SIG-M5 (cell line): ENCODE results near the gene GAB2.
"Not testable (repeated sequence)": the region's sequence is repeated elsewhere in the genome, so short reads cannot be mapped to it uniquely, and the experiment has no call there.

Experiments used
- DNase-seq: peaks from one replicate; lab custom pipeline; 2025; lab: John Stamatoyannopoulos, UW

GAB2 gene

DNA sequence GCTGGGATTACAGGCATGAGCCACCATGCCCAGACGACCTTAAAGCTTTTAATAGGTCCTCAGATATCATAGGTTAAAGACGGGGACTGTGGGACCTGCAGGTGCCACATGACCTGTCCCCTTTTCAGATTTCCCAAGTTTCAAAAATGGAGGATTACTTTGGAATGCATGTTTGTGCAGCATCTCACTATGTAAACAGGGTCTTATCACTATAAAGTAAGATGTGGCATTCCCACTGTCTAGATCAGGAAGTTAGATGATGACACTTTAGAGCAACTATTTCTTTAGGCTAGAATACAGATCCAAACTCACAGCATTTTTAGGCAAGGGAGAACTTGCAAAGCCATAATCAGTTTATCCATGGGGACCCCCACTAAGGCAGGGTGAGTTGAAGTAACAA lies 136.1 kb downstream of the GAB2 start:
- no peak for DNase-seq

DNA sequence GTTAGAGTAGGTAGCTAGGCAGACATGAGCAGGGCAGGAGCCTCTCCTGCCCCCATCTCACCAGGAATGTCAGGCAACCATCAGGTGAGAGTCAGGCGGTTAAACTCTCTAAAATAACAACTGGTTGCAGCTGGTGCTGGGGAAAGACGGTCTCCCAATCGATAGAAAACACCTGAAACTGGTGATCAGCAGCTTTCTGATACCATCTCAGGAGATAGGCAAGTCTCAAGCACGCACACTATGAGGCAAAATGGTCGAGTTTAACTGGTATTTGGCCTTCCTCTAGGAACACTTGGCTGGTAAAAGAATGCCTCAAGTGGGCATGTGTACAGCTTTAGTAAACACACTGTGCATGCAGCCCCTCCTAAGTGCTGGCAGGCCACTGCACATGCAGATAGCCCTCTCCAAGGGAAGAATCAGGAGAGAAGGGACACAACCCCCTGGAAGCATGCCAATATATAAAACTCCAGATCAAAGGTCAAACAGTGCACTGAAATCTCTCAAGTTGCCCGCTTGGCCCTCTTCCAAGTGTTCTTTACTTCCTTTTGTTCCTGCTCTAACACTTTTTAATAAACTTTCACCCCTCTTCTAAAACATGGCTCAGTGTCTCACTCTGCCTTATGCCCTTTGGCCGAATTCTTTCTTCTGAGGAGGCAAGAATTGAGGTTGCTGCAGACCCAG lies 140.2 kb downstream of the GAB2 start:
- no peak for DNase-seq

DNA sequence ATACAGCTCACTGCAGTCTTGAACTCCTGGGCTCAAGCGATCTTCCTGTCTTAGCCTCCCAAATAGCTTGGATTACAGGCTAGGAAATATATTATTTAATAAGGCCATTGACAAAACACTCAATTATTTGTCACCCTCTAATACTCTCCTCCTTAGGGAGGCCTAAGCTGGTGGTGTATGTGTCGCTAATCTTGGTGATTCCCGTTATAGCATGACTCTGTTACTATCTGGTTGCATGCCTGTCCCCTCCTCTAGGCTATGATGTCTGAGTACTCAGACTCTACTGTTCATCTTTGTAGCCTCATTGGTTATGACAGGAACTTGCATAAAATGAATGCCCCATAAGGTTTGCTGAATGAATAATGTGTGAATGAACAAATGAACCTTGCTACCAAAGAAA lies 141.3 kb downstream of the GAB2 start:
- no peak for DNase-seq

DNA sequence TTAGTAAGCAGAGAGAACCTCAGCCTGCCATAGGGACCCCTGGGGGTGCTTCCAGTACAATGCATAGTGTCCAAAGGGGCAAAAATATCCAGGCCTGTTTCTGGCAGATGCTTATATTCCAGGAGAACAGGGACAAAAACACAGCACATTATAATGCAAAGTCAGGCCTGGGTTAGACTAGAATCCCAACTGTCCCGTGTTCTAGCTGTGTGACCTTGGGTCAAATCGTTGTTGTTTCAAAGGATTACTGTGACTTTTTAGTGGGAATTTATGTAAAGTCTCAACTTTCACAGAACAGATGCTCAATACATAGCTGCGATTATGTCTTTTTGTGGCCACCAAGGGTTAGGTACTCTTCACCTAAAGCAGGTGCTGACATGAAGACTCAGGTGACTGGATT lies 142.9 kb downstream of the GAB2 start:
- no peak for DNase-seq

DNA sequence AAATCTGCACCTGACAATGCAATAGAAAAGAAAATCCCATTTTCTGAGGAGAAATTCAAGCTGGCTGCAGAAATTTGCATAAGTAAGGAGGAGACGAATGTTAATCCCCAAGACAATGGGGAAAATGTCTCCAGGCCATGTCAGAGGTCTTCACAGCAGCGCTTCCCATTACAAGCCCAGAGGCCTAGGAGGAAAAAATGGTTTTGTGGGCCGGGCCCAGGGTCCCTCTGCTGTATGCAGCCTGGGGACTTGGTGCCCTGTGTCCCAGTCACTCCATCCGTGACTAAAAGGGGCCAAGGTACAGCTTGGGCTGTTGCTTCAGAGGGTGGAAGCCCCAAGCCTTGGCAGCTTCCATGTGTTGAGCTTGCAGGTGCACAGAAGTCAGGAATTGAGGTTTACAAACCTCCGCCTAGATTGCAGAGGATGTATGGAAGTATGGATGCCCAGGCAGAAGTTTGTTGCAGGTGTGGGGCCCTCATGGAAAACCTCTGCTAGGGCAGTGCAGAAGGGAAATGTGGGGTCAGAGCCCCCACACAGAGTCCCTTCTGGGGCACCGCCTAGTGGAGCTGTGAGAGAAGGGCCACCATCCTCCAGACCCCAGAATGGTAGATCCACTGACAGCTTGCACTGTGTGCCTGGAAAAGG lies 144.9 kb downstream of the GAB2 start:
- DNase-seq: not testable (repeated sequence)

DNA sequence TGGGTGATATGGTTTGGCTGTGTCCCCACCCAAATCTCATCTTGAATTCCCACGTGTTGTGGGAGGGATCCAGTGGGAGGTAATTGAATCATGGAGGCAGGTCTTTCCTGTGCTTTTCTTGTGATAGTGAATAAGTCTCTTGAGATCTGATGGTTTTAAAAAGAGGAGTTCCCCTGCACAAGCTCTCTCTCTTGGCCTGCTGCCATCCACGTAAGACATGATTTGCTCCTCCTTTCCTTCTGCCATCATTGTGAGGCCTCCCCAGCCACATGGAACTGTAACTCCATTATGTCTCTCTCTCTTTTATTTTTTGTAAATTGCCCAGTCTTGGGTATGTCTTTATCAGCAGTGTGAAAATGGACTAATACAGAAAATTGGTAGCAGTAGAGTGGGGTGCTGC lies 145.8 kb downstream of the GAB2 start:
- DNase-seq: not testable (repeated sequence)

DNA sequence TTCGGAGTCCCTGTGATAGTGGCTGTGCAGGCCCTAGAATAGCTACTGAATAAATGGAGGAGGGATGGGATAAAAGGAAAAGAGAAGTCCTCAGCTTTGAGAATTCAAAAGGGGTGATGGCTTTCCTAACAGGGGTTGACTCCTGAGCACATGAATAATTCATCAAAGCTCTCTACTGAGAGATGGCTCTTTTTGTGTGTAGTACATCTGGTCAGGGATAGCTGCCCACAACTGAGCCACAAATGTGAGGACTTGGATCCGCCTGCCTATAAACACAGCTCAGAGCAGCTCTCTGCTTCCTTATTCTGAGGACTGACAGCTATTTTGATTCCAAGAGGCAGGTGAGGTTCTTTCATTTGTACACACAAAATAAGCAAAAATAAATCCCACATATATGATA lies 146.6 kb downstream of the GAB2 start:
- no peak for DNase-seq

DNA sequence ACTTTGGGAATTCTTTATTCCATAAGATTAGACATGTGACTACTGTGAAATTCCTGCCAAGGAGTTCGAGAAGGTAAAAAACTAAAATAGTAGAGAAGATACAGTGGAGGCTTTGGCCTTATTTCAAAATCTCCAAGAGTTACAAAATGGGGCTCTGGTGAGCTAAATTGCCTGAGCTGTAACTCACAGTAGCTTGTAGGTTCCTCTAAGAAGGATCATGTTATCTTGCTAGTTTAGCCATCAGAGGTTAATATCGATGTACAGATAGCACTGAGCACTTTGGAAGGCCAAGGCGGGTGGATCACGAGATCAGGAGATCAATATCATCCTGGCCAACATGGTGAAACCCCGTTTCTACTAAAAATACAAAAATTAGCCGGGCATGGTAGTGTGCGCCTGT lies 147.8 kb downstream of the GAB2 start:
- no peak for DNase-seq

DNA sequence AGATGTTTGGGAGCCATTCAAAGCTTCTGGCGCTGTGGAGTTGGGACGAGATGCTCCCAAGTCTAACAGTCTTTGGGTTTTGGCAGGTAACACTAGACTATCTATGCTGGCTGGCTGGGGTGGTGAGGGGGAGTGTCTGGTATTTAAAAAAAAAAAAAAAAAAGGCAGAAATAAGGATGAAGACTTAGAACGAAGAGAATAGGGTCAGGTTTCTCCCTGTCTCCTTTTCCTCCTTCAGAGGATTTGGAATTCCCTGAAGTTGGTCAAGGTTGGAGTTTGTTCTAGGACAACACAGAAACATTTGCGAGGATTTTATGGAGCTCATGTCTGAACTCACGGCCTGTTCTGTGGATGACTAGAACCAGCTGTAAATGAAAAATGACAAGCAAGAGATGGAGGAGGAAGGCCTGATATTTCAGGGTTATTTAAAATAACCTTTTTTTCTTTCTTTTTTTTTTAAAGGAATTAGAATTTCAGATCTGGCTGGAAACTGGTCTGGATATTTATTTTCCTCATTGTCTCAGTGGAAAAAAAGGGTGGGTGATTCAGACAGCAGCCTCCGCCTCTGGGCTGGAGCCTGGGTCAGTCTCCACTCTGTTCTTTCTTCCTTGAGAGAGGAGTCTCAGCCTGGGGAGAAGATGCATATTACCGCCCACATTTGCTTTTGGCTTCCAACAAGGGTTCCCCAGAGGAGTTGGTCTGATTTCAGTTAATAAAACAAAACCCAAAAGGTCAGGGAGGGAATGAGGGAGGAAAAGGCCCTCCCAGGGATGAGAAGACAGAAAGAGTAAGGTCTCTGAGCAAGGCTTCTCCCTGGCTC lies 148.8 kb downstream of the GAB2 start:
- no peak for DNase-seq

DNA sequence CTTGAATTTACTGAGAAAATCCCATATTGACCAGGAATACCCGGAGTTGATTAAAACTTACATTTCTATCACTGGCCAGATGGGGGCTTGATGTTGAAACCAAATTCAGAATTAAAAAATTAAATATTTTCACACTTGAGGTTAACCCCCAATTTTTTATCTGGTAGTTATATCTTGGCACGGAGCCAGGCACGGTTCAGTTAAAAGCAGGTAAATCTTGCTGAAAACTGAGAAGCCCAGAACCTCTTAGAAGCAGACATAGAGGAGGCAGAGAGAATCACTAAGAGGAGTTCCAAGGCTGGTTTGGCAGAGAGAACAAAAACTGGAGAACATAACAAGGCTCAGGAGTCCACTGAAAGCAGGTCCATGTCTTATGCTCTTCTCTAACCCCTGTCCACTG lies 151.2 kb downstream of the GAB2 start:
- no peak for DNase-seq

DNA sequence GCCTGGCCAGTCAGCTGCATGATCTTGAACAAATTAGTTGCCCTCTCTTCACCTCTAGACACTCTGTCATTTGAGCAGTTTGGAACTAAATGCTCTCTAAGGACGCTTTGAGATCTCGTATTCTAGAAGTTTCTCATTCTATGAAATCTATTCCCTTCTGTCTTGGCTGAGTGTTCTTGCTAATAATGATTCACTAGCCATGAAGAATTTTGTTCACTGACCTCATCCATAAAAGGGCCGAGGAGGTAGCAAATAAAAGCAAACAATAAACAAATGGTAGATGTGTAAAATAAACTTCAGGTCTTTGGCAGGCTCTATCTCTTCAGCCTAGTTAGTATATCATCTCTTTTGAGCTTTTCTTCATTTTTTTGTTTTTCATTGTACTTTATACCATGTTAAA lies 152.3 kb downstream of the GAB2 start:
- no peak for DNase-seq

DNA sequence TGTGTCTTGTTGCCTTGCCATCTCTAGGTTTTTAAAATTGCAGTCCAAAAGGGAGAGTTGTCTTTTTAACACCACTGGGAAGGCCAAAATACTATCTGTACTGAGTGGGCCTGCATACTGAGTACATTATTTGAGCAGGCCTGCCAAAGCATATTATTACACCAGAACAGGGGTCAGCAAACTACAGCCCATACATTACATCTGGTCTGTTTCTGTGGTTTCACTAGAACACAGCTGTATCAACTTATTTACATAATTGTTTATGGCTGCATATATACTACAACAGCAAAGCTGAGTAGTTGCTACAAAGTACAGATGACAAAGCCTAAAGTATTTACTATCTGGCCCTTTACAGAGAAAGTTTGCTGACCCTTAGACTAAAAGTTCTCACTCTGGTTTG lies 154.9 kb downstream of the GAB2 start:
- DNase-seq: no peak

DNA sequence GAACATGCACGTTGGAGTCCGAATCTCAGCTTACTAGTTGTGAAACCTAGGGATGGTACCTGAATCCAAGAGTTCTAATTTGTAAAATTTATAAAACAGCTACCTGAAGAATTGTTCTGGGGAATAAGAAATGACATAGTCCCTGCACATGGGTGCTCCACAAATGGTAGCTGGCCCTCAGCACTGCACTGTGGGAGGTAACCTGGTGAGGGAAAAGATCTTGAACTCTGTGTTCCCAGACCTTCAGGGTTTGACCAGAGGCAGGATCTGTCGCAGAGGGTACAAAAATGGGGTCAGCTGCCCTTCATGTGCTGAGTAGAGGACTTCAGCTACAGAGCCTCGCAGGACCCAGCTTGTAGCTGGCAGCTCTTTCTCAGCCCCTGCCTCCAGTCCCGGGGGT lies 155.4 kb downstream of the GAB2 start:
- DNase-seq: no peak

DNA sequence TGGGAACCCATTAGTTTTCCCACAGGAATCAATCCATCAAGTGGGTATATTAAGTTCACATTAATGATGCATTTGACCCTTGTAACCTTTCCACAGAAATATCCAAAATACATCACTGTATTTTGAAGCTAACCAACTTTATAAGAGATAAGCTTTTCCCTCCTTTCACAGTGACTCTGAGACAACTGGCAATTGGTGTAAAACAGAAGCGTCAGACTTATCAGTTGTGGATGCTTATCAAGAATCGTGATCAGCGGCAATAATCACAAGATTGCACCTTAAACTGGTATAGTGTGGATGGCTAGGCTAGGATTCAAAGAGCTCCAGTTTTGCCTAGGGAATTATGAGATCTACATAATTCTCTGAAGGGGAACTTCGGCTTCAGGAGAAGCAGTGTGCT lies 155.8 kb downstream of the GAB2 start:
- no peak for DNase-seq

DNA sequence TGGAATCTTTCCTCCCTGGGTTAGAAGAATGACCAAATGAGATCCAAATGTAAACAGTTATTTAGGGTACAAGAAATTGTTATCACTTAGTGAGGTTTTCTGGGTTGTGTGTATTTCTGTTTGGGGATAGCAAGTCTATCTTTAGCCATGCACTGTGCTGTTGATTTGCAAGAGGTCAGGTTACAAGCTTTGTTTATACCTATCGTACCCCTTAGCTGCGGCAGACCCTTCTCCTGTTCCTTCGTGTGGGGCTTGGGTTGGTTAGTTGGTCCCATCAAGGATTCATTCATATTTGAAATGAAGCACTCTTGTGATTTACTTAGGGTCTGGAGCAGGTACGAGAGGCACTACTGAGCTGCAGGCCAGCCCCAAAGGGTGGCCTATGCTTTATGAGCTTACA lies 156.3 kb downstream of the GAB2 start:
- no peak for DNase-seq

DNA sequence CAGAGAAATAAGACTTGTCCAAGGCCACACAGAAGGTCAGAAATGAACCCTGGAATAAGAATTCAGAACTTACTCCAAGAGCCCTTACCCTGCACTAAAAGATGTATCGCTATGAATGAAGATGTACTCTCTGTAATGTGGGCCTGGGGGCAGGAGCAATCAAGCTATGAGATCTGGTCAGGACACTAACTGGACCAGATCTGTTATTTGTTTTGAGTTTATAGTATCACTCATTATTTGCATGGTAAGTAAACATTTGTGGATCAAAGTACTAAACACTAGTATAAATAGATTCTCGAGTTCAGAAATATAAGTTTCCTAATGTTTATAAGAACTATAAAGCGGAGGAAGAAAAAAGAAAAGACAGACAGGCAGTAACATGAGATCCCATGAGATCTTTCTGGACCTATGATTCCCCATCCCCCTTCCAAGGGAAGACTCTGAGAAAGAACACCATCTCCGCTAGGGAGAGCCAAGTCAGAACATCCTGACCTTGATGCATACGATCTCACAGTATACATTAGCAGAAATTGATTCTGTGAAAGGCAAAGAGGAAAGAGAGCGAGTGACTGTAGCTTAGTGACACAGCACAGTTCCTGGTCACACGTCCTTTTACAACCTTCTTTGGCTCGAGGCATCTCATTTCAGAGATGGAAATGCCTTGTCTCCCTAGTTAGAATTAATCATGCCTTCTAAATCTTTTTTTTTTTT lies 157.7 kb downstream of the GAB2 start:
- no peak for DNase-seq

DNA sequence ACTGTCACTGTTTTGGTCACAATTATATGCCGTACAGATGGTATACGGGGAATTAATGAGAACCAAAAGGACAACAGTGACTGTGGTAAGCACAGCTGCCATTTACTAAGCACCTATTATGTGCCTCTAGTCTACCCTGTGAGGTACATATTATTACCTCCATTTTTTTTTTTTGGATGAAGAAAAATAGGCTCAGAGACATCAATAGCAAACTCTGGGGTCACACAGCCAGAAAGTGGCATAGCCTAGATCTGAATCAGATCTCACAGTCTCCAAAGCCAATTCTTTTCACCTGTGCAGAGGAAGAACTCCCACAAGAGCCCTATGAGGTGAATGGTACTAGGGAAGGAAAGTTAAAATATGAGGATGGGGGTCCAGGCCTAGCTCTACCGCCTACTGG lies 160.0 kb downstream of the GAB2 start:
- no peak for DNase-seq

DNA sequence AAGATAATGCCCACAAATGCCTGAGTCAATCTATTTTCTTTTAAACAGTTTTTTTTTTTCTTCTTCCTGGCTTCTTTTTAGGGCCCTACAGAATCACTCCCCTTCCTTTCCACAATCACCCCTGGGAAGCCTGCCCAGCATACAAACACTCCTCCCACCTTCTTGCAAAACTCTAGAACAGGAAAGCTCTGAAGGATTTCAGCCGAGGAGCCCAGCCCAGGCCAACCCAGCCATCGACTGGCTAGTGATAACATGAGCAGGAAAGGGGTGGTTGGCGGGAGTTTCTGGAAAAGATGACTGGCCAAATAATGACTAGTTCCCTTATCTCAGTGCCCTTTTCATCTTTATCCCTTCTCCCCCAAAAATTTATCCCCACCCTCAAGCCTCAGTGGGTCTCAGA lies 160.7 kb downstream of the GAB2 start:
- no peak for DNase-seq

DNA sequence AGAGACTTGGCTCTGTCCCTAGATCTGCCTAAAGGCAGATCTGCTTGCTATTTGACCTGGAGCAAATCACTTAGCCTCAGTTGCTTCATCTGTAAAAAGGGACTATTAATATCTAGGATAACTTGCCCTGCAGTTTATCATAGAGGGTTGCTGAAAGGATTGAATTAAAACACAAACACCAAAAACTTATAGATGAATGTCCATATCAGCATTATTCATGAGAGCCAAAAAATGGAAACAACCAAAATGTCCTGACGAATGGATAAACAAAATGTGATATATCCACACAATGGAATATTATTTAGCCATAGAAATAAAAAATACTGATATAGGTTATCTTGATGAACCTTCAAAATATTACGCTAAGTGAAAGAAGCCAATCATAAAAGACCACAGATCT lies 161.7 kb downstream of the GAB2 start:
- no peak for DNase-seq

DNA sequence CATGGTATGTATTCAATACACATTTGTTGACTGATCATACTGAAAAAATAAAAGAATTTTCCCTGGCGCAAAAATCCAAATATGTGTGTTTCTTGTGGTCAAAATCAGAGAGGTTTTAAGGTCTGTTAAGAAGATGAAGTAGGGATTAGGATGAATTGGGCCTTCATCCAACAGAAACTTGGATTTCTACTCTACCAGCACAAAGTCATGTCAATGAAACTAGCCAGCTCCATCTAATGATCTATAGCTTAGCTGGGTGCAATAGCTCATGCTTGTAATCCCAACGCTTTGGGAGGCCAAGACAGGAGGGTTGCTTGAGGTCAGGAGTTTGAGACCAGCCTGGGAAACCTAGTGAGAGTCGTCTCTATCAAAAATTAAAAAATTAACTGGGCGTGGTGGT lies 163.4 kb downstream of the GAB2 start:
- no peak for DNase-seq

DNA sequence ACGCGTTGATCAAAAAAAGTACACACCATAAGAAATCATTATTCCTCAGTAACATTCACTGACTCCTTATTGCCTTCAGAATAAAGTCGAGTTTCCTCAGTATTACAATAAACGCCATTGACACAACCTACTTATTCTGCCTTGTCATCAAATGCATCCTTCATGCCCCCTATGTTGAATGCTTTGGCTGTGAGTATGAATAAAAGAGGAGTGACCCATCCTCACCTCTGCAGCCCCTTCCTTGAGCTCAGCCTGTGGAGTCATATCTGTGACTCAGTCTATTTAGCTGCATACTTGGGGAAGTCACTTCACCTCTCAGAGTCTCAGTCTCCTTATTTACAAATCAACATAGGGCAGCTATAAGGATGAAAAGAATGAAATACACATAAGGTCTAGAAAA lies 163.8 kb downstream of the GAB2 start:
- DNase-seq: no peak

DNA sequence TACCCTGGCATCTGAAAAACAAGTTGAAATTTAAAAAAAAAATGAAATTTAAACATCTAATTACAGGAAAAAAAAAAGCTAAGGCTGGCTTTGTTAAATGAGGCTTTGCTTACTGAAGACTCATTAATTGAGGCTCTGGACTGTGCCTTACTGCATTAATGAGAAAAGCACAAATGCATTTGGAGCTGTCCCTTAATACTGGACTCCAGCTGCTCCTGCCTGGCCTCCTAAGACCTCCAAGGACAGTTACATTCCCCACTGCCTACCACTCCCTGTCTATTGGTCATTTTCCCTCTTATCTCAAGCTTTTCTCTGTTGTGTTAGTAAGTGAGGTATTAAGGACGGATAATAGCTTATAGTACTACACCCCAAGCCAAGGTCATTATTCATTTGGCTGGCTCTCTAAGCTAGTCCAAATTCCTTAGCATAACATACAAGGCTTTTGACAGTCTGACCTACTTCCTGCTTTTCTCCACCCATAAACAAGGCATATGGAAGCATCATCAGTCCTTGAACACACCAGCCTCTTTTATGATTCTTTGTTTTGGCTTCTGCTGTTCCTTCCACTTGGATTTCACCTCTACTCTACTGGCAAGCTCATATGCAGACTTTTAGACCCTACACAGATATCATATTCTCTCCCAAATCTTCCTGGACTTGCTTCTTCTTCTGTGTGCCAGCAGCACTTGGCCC lies 166.4 kb downstream of the GAB2 start:
- no peak for DNase-seq
